Dendritic cell treated with granulocyte-macrophage colony-stimulating factor and Interleukin-4, amounts not matched to agents 40 ng/mL and 50 ng/mL, for 4 days (primary cell): Measurements from ENCODE around the gene CYB561D2.

Experiments
- H3K27ac Mint-ChIP-seq: one replicate; pipeline ENCODE4 v1.8.0; 2022; ENCODE audit warnings: mild to moderate bottlenecking, mixed read lengths
- H3K27me3 Mint-ChIP-seq: one replicate; pipeline ENCODE4 v1.8.0; 2022; ENCODE audit warnings: mild to moderate bottlenecking, mixed read lengths
- H3K36me3 Mint-ChIP-seq: one replicate; pipeline ENCODE4 v1.8.0; 2022; ENCODE audit warnings: low read depth, mixed read lengths
- H3K4me1 Mint-ChIP-seq: one replicate; pipeline ENCODE4 v1.8.0; 2022; ENCODE audit warnings: low read depth, mixed read lengths
- H3K4me3 Mint-ChIP-seq: one replicate; pipeline ENCODE4 v1.8.0; 2022; ENCODE audit warnings: mild to moderate bottlenecking, moderate library complexity, mixed read lengths
- H3K9me3 Mint-ChIP-seq: one replicate; pipeline ENCODE4 v1.8.0; 2022; ENCODE audit warnings: mixed read lengths
- intact Hi-C: fragments of 100-400 bp; cut with micrococcal nuclease; formaldehyde crosslinking; loops from one replicate; pipeline ENCODE4 v1.15.0; 2022

CYB561D2 gene

DNA sequence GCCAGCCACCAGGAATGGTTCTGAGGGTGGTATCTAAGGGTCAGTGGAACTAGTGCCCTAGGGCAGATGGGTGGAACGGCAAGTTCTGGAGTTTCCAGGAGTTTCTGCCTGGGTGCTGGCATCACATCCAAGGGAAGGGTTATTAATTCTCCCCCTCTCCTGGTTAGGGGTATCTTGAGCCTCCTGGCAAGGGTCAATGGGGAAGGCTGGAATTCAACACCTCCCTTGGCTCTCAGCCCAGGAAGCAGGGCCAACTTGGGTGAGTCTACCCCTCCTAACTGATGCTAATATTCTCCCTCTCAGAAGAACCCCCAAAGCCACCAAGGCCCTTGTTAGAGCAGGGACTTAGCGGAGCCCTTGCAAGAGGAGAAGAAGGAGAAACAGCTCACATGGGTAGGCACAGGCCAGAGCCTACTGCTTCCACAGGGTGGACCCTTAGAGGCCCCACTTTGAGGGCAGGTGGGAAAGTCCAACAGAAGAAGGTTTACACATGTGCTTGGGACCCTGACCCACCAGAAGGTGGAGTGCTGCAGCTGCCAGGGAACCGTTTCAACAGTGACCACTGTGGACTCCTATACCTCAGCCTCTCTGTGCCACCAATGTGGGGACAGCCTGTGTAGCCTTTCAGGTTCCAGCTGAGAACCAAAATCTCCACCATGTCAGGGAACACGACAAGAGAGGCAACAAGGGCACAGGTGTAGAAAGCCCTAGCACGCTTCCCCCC lies 5.3 kb downstream of the CYB561D2 start:
- Mint-ChIP-seq H3K36me3 (peaks cover 86% of the 10 kb centered on the region), H3K27ac (no peak overlapping the region), H3K4me3 (peak overlapping the region; percentile 40), H3K9me3 (no peaks in the 10 kb centered on the region), H3K4me1 (peaks cover 75% of the 10 kb centered on the region), H3K27me3 (no peaks in the 10 kb centered on the region)
- intact Hi-C loops, result no loop called here

DNA sequence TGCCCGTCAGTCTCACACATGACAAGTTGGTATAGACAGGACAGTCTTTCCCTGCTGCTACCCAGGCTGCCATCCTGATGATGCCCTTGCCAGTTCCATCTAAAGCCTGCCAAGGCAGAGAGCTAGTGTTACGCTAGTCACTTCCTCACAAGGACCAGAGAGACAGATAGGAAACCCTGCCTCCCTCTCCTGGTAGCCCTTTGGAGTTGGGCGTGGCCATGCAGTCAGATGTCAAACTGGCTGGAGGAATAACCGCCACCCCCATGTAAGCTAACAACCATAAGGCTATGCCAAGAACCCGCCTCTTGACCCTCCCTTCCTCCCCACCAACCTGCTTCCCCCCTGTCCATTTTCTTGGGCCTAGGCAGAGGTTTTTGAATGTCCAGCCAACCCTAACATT lies 5.9 kb downstream of the CYB561D2 start:
- Mint-ChIP-seq H3K36me3 (peaks cover 80% of the 10 kb centered on the region), H3K4me1 (peaks cover 70% of the 10 kb centered on the region)

GRCh38 chr3:50357481-50357880 lies 6.8 kb downstream of the CYB561D2 start:
- intact Hi-C loops, result no loop called here

More for the DNA sequence above, 5.9 kb downstream of the CYB561D2 start:
- Mint-ChIP-seq H3K9me3 (no peaks in the 10 kb centered on the region), H3K4me3 (peak overlapping the region; percentile 40), H3K27ac (no peak overlapping the region), H3K27me3 (no peaks in the 10 kb centered on the region)
- intact Hi-C loops, result no loop called here

GRCh38 chr3:50358355-50358910 lies 7.8 kb downstream of the CYB561D2 start:
- H3K4me1 Mint-ChIP-seq, result peaks cover 57% of the 10 kb centered on the region
- H3K27ac Mint-ChIP-seq, result peak overlapping the region; percentile 96
- H3K4me3 Mint-ChIP-seq, result peak overlapping the region; percentile 98
- intact Hi-C loops, result no loop called here
- peaks cover 3% of the 10 kb centered on the region for H3K27me3 Mint-ChIP-seq
- H3K9me3 Mint-ChIP-seq, result no peaks in the 10 kb centered on the region
- peaks cover 61% of the 10 kb centered on the region for H3K36me3 Mint-ChIP-seq

More at GRCh38 chr3:50357481-50357880, 6.8 kb downstream of the CYB561D2 start:
- Mint-ChIP-seq H3K27me3 (no peaks in the 10 kb centered on the region), H3K27ac (no peak overlapping the region), H3K4me1 (peaks cover 64% of the 10 kb centered on the region), H3K9me3 (no peaks in the 10 kb centered on the region), H3K4me3 (peak overlapping the region; percentile 98), H3K36me3 (peaks cover 71% of the 10 kb centered on the region)

GRCh38 chr3:50358911-50359759 lies 8.5 kb downstream of the CYB561D2 start, which contains the start of gene TMEM115:
TSS of gene TMEM115 (minus strand) at chr3:50359521. CDS start at chr3:50359063, 458 bp downstream.
- Mint-ChIP-seq H3K9me3 (no peaks in the 10 kb centered on the region), H3K4me1 (peaks cover 52% of the 10 kb centered on the region)

DNA sequence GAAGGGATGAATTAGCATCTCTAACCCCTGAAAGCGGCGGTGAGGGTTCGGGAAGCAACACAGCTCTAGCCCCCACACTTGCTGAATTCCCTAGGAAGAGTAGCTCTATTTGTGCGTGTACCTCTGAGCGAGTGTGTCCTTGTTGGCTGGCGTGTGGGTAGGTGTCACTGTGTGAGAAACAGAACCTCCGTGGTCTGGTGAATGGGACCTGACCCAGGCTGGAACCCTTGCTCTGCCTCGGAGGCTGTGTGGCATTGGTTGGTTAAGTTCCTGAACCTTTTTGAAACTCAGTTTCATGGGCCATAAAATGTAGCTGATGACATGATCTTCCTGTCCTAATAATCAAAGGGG lies 9.1 kb downstream of the CYB561D2 start:
- intact Hi-C loops, result loop anchor here (1.0 kb wide), 1 partner anchor 8 kb away; no protein-coding TSS in a partner anchor
- Mint-ChIP-seq H3K36me3 (peaks cover 48% of the 10 kb centered on the region), H3K4me3 (peak overlapping the region; percentile 98), H3K27me3 (peaks cover 15% of the 10 kb centered on the region), H3K4me1 (peaks cover 53% of the 10 kb centered on the region), H3K27ac (peak overlapping the region; percentile 96), H3K9me3 (no peaks in the 10 kb centered on the region)

More at GRCh38 chr3:50358911-50359759, 8.5 kb downstream of the CYB561D2 start, which contains the start of gene TMEM115:
- Mint-ChIP-seq H3K4me3 (peak within 1 kb of the TSS; percentile 98), H3K36me3 (peaks cover 54% of the 10 kb centered on the region), H3K27ac (peak within 1 kb of the TSS; percentile 96), H3K27me3 (peaks cover 9% of the 10 kb centered on the region)
- intact Hi-C loops, result loop anchor here (1.0 kb wide), 1 partner anchor 8 kb away; no protein-coding TSS in a partner anchor

- intact Hi-C loops, result no loop called here
- H3K27ac Mint-ChIP-seq, result peak overlapping the region; percentile 47
Measured at GRCh38 chr3:50364573-50365079, 14.0 kb downstream of the CYB561D2 start.

DNA sequence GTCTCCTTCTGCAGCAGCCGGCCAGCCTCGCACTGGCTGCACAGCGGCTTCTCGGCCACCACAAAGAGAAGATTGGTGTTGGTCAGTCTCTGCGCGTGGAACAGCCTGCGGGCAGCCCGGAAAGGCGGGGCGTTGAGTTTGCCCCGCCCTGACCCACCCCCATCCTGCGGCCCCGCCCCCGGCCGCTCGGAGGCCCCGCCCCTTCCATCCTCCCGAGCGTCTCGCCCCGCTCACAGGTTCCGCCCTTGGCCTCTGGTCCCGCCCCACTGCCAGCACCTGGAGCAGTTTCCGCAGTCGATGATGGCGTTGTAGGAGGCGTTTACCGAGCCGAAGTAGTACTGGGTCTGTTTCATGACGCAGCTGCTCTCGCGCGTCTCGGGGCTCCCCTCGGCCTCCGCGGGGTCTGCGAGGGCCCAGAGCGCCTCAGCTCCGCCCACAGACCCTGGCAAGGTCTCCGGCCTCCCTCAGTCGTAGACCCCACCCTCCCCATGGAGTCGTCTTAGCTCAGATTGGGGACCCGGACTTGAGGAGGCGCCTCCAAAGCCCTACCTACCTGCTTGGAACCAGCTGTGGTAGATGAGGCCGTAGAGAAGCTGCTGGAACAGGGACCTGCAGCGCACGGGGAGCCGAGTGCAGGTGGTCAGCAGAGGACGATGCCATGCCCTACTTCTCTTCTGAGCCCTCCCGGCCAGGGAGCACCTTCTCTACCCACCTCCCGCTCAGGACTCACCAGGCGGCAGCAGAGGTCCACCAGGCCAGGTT lies 14.6 kb downstream of the CYB561D2 start:
- Mint-ChIP-seq H3K27me3 (peaks cover 38% of the 10 kb centered on the region), H3K4me3 (peak overlapping the region; percentile 77), H3K9me3 (no peaks in the 10 kb centered on the region), H3K27ac (peak overlapping the region; percentile 47), H3K4me1 (peaks cover 16% of the 10 kb centered on the region), H3K36me3 (no peaks in the 10 kb centered on the region)
- intact Hi-C loops, result no loop called here

More at GRCh38 chr3:50364573-50365079, 14.0 kb downstream of the CYB561D2 start:
- H3K4me3 Mint-ChIP-seq, result peak overlapping the region; percentile 77
- H3K36me3 Mint-ChIP-seq, result no peaks in the 10 kb centered on the region
- H3K9me3 Mint-ChIP-seq, result no peaks in the 10 kb centered on the region
- peaks cover 34% of the 10 kb centered on the region for H3K27me3 Mint-ChIP-seq
- H3K4me1 Mint-ChIP-seq, result peaks cover 19% of the 10 kb centered on the region

DNA sequence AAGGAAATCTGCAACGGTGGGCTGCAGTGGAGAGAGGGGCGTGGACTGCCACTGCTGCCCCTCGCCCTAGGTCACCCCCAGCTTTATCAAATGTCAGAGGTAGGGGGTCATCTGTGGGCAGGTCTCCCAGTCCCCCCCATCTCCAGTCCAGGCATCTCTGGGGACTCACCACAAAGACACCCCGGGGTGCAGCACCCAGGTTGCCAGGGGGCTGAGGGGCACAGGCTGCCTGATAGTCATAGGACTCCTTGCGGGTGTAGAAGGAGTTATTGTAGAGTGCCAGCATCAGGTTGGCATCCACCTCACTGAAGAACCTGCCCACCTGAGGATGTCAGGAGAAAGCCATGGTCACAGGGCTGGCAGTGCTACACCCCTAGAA lies 15.2 kb downstream of the CYB561D2 start:
- peak overlapping the region; percentile 25 for H3K27ac Mint-ChIP-seq
- no peaks in the 10 kb centered on the region for H3K9me3 Mint-ChIP-seq
- peak overlapping the region; percentile 64 for H3K4me3 Mint-ChIP-seq
- peaks cover 40% of the 10 kb centered on the region for H3K27me3 Mint-ChIP-seq
- peaks cover 16% of the 10 kb centered on the region for H3K4me1 Mint-ChIP-seq
- H3K36me3 Mint-ChIP-seq, result no peaks in the 10 kb centered on the region
- intact Hi-C loops, result no loop called here

- no peak overlapping the region for H3K27ac Mint-ChIP-seq
- intact Hi-C loops, result no loop called here
Measured at GRCh38 chr3:50369012-50369670, 18.5 kb downstream of the CYB561D2 start.

DNA sequence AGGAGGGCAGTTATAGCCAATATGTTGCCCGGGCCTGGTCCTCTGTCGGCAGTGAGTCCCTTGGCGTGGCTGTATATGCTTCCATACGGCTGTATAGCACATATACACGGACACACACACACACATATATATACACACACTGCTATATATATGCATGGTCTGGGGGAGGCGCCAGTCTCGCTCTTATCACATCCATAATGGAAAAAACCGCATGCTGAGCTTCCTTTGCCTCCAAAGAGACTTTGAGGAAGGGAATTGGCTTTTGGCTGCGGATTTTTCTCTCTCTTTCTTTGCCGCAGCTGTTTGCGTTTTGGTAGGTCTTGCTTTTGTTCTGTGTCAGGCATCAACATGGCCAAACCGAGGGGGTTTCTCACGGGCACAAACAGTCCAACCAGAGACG lies 19.9 kb downstream of the CYB561D2 start:
- no peaks in the 10 kb centered on the region for H3K36me3 Mint-ChIP-seq
- no peak overlapping the region for H3K27ac Mint-ChIP-seq
- no peaks in the 10 kb centered on the region for H3K9me3 Mint-ChIP-seq
- intact Hi-C loops, result no loop called here
- H3K27me3 Mint-ChIP-seq, result peaks cover 35% of the 10 kb centered on the region
- H3K4me1 Mint-ChIP-seq, result peaks cover 8% of the 10 kb centered on the region
- no peak overlapping the region for H3K4me3 Mint-ChIP-seq

More at GRCh38 chr3:50369012-50369670, 18.5 kb downstream of the CYB561D2 start:
- Mint-ChIP-seq H3K36me3 (no peaks in the 10 kb centered on the region), H3K4me3 (no peak overlapping the region), H3K4me1 (peaks cover 19% of the 10 kb centered on the region), H3K27me3 (peaks cover 42% of the 10 kb centered on the region), H3K9me3 (no peaks in the 10 kb centered on the region)

- Mint-ChIP-seq H3K36me3 (no peaks in the 10 kb centered on the region), H3K27me3 (peaks cover 29% of the 10 kb centered on the region), H3K4me3 (no peak overlapping the region), H3K9me3 (no peaks in the 10 kb centered on the region), H3K4me1 (peaks cover 5% of the 10 kb centered on the region), H3K27ac (no peak overlapping the region)
- intact Hi-C loops, result no loop called here
Measured at GRCh38 chr3:50371133-50371685, 20.5 kb downstream of the CYB561D2 start.
